Neuronal stem cell (in vitro differentiated cells): Measurements from ENCODE around the gene ZGRF1.

Source experiments
- DNase-seq: peaks from one replicate; pipeline ENCODE4 v3.0.0-alpha.2; 2013; ENCODE audit warnings: low spot score
- H2AFZ ChIP-seq: one replicate; pipeline ENCODE4 v1.6.1; 2013; ENCODE audit warnings: mild to moderate bottlenecking, low read length, inconsistent platforms
- H2AK5ac ChIP-seq: 2 replicates; pipeline ENCODE4 v1.6.1; 2013; ENCODE audit warnings: low read depth, mild to moderate bottlenecking, inconsistent platforms, low read length, moderate library complexity, mixed read lengths
- H2BK120ac ChIP-seq: 2 replicates; pipeline ENCODE4 v1.6.1; 2013; ENCODE audit warnings: low read depth, mild to moderate bottlenecking, inconsistent platforms, low read length, moderate library complexity, mixed read lengths
- H2BK12ac ChIP-seq: one replicate; pipeline ENCODE4 v1.6.1; 2013; ENCODE audit warnings: low read length, inconsistent platforms
- H2BK15ac ChIP-seq: 2 replicates; pipeline ENCODE4 v1.6.1; 2013; ENCODE audit warnings: mild to moderate bottlenecking, low read length, inconsistent platforms, mixed read lengths
- H2BK5ac ChIP-seq: one replicate; pipeline ENCODE4 v1.6.1; 2013; ENCODE audit warnings: inconsistent platforms, mild to moderate bottlenecking, low read length, moderate library complexity
- H3K14ac ChIP-seq: one replicate; pipeline ENCODE4 v1.6.1; 2013; ENCODE audit warnings: low read length, inconsistent platforms
- H3K18ac ChIP-seq: 2 replicates; pipeline ENCODE4 v1.6.1; 2013; ENCODE audit warnings: low read length, inconsistent platforms
- H3K23ac ChIP-seq: 2 replicates; pipeline ENCODE4 v1.6.1; 2013; ENCODE audit warnings: low read depth, mild to moderate bottlenecking, mixed read lengths, low read length, inconsistent platforms; ENCODE audit not compliant: poor library complexity
- H3K27ac ChIP-seq: replicated peaks from 3 replicates; pipeline ENCODE4 v1.5.1; 2013; ENCODE audit warnings: low read length, inconsistent platforms
- H3K27me3 ChIP-seq, 3 experiments: 2 replicates each; pipeline ENCODE4 v1.6.1; 2013; ENCODE audit warnings: low read length in 3 of 3, mild to moderate bottlenecking in 2 of 3, inconsistent platforms in 1 of 3, low read depth in 1 of 3, mixed read lengths in 1 of 3, moderate library complexity in 1 of 3; ENCODE audit not compliant: control insufficient read depth in 3 of 3, insufficient read depth in 3 of 3
- H3K36me3 ChIP-seq, 2 donors: replicated peaks in 1 of 2; 2 replicates each; pipeline ENCODE4 v1.6.1; 2013; ENCODE audit warnings: low read length in 2 of 2; ENCODE audit not compliant: control insufficient read depth in 2 of 2, insufficient read depth in 2 of 2
- H3K4ac ChIP-seq: 2 replicates; pipeline ENCODE4 v1.6.1; 2013; ENCODE audit warnings: inconsistent platforms, mild to moderate bottlenecking, low read length, moderate library complexity
- H3K4me1 ChIP-seq, 2 donors: 1 replicate in 1 of 2; 2 replicates in 1 of 2; pipeline ENCODE4 v1.6.1; 2013; ENCODE audit warnings: low read length in 2 of 2, low read depth in 1 of 2; ENCODE audit not compliant: control insufficient read depth in 2 of 2, insufficient read depth in 1 of 2
- H3K4me2 ChIP-seq: one replicate; pipeline ENCODE4 v1.6.1; 2013; ENCODE audit warnings: mild to moderate bottlenecking, low read length, inconsistent platforms; ENCODE audit not compliant: insufficient read depth, poor library complexity, severe bottlenecking
- H3K4me3 ChIP-seq, 2 donors: 2 replicates each; pipeline ENCODE4 v1.5.1; 2013; ENCODE audit warnings: low read length in 2 of 2, mild to moderate bottlenecking in 2 of 2, inconsistent platforms in 1 of 2, moderate library complexity in 1 of 2
- H3K79me1 ChIP-seq: one replicate; pipeline ENCODE4 v1.6.1; 2013; ENCODE audit warnings: low read depth, mild to moderate bottlenecking, inconsistent platforms, low read length, moderate library complexity
- H3K9ac ChIP-seq: one replicate; pipeline ENCODE4 v1.6.1; 2013; ENCODE audit warnings: mild to moderate bottlenecking, low read depth, low read length, inconsistent platforms; ENCODE audit not compliant: poor library complexity
- H3K9me3 ChIP-seq, 2 donors: replicated peaks in 1 of 2; 2 replicates each; pipeline versions ENCODE3 to v1.6.1; 2013; ENCODE audit warnings: low read length in 2 of 2, mild to moderate bottlenecking in 2 of 2, inconsistent platforms in 1 of 2, low read depth in 1 of 2, mixed read lengths in 1 of 2, moderate library complexity in 1 of 2; ENCODE audit not compliant: control insufficient read depth in 2 of 2, insufficient read depth in 1 of 2
- H4K8ac ChIP-seq: one replicate; pipeline ENCODE4 v1.6.1; 2013; ENCODE audit warnings: low read depth, mild to moderate bottlenecking, inconsistent platforms, low read length, moderate library complexity
- H4K91ac ChIP-seq: one replicate; pipeline ENCODE4 v1.6.1; 2013; ENCODE audit warnings: low read length, low read depth, mild to moderate bottlenecking, inconsistent platforms; ENCODE audit not compliant: poor library complexity
- WGBS, 2 donors: extraction: QIAGEN DNeasy Blood & Tissue Kit; methylation state at CpG; one replicate each; pipeline ENCODE4 v1.1.7; 2013; ENCODE audit warnings: missing lambda C conversion rate in 2 of 2, mixed read lengths in 1 of 2; ENCODE audit not compliant: insufficient read length in 2 of 2, insufficient replicate concordance in 1 of 2; ENCODE audit errors: extremely low coverage in 2 of 2; 5-methylcytosine and 5-hydroxymethylcytosine counted together

ZGRF1 gene

DNA sequence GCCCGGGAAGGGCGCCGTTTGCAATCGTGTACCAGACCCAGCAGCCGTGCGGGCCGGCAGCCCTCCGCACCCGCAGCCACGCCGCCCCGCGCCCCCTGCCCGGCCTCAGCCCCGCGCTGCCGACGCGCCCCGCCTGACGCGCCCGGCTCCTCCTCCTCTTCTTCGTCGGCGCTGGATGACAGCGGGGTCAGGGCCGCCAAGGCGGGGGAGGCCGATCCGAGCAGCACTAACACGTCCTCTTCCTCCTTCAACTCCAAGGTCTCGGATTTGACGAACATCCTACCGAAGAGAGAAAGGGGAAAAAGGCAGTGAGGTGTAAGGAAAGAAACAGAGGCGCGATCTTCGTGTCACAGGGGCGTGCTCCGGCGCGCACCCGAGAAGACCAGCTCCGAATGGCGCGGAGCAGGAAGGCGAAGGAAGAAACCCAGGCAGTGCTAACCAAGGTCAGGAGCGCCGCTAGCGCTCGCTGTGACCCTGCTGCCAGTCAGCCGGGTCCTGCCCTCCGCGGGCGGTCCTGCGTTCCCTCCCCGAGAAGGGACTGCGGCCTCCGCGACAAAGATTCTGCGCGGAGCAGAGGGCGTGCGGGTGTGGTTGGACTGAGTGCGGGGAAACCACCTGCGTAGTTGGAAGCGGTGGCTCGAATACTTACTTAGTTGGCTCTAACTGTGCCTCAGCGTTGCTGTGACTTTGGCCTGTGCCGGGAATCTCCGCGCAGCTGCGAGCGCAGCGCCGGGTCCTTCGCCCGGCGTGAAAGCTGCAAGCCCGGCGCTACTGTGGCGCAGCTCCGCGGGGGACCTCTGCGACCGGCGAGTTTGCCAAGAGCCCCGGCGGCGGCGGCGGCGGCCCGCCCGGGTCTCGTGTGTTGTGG, 121.3 kb downstream of the ZGRF1 start:
- Histone ChIP-seq H2BK120ac (no peak overlapping the region), H3K27me3 (peaks cover 26 to 93% (median 78%) of the 10 kb centered on the region in 3 experiments), H3K4me2 (peak overlapping the region; percentile 100), H3K27ac (no peak overlapping the region), H3K18ac (peak overlapping the region; percentile 88), H3K4ac (no peak overlapping the region), H2BK15ac (peak overlapping the region; percentile 38), H3K9ac (peak overlapping the region; percentile 78), H3K23ac (peak overlapping the region; percentile 87), H2AFZ (peak overlapping the region; percentile 91), H2BK5ac (peak overlapping the region; percentile 29), H3K4me1 (peaks cover 30 to 38% of the 10 kb centered on the region in 2 donors), H4K91ac (no peak overlapping the region), H3K79me1 (no peaks in the 10 kb centered on the region), H2BK12ac (no peak overlapping the region), H3K4me3 (peak overlapping the region; percentile 51 to 78), H3K9me3 (peaks cover 0 to 9% of the 10 kb centered on the region in 2 donors), H3K36me3 (no peaks in the 10 kb centered on the region), H3K14ac (no peak overlapping the region), H2AK5ac (peak overlapping the region; percentile 42), H4K8ac (no peak overlapping the region)
- WGBS, 2 donors, result no CpG with 5 or more reads among the region's 96 CpGs
- DNase-seq, result peak; percentile 42

GRCh38 chr4:112514647-112515197, 122.0 kb downstream of the ZGRF1 start:
- Histone ChIP-seq H2BK5ac (no peak overlapping the region), H3K4me1 (peaks cover 31 to 37% of the 10 kb centered on the region in 2 donors), H3K4me3 (peak overlapping the region; percentile 51 to 78), H3K27me3 (peaks cover 26 to 93% (median 76%) of the 10 kb centered on the region in 3 experiments), H2BK120ac (no peak overlapping the region), H3K18ac (peak overlapping the region; percentile 88), H2AK5ac (no peak overlapping the region), H3K79me1 (no peaks in the 10 kb centered on the region), H4K8ac (no peak overlapping the region), H3K4me2 (peak overlapping the region; percentile 100), H3K9me3 (peaks cover 0 to 9% of the 10 kb centered on the region in 2 donors), H3K9ac (peak overlapping the region; percentile 72), H4K91ac (no peak overlapping the region), H3K14ac (no peak overlapping the region), H3K4ac (no peak overlapping the region), H3K23ac (peak overlapping the region; percentile 87), H3K27ac (no peak overlapping the region), H2BK12ac (no peak overlapping the region), H3K36me3 (no peaks in the 10 kb centered on the region), H2AFZ (peak overlapping the region; percentile 91), H2BK15ac (no peak overlapping the region)
- no CpG with 5 or more reads among the region's 52 CpGs for WGBS, 2 donors
- peak; percentile 39 for DNase-seq

- no peak overlapping the region for H3K14ac ChIP-seq
- peak overlapping the region; percentile 6 for H3K23ac ChIP-seq
- H2BK12ac ChIP-seq, result no peak overlapping the region
- peaks cover 36 to 40% of the 10 kb centered on the region in 2 donors for H3K4me1 ChIP-seq
- no peak for DNase-seq
- no peak overlapping the region for H4K91ac ChIP-seq
- H4K8ac ChIP-seq, result no peak overlapping the region
- peaks cover 26 to 94% (median 80%) of the 10 kb centered on the region in 3 experiments for H3K27me3 ChIP-seq
- H2AFZ ChIP-seq, result peak overlapping the region; percentile 91
- WGBS, 2 donors, result no CpG with 5 or more reads among the region's 15 CpGs
- H3K27ac ChIP-seq, result no peak overlapping the region
- H2BK120ac ChIP-seq, result no peak overlapping the region
- H2BK5ac ChIP-seq, result no peak overlapping the region
- no peak overlapping the region for H2AK5ac ChIP-seq
- H3K36me3 ChIP-seq, result no peaks in the 10 kb centered on the region
- H3K4me2 ChIP-seq, result peak overlapping the region; percentile 100
- H3K79me1 ChIP-seq, result no peaks in the 10 kb centered on the region
- peaks cover 0 to 9% of the 10 kb centered on the region in 2 donors for H3K9me3 ChIP-seq
- no peak overlapping the region for H2BK15ac ChIP-seq
- H3K18ac ChIP-seq, result peak overlapping the region; percentile 84
- no peak overlapping the region for H3K9ac ChIP-seq
- peak overlapping the region; percentile 9 to 51 for H3K4me3 ChIP-seq
- H3K4ac ChIP-seq, result no peak overlapping the region
Measured at GRCh38 chr4:112513971-112514646, 122.6 kb downstream of the ZGRF1 start.

- Histone ChIP-seq H3K79me1 (no peaks in the 10 kb centered on the region), H4K8ac (no peak overlapping the region), H3K27ac (no peak overlapping the region), H3K14ac (no peak overlapping the region), H3K4me3 (no peak overlapping the region), H3K23ac (no peak overlapping the region), H2BK5ac (no peak overlapping the region), H2BK15ac (no peak overlapping the region), H2AK5ac (no peak overlapping the region), H2BK120ac (no peak overlapping the region), H3K4me1 (peaks cover 34 to 37% of the 10 kb centered on the region in 2 donors), H3K4me2 (no peak overlapping the region), H2AFZ (no peak overlapping the region), H3K4ac (no peak overlapping the region), H3K9me3 (peaks cover 0 to 9% of the 10 kb centered on the region in 2 donors), H4K91ac (no peak overlapping the region), H3K9ac (no peak overlapping the region), H3K18ac (no peak overlapping the region), H3K36me3 (no peaks in the 10 kb centered on the region), H3K27me3 (peaks cover 28 to 90% (median 73%) of the 10 kb centered on the region in 3 experiments), H2BK12ac (no peak overlapping the region)
- no peak for DNase-seq
- WGBS, 2 donors, result no CpG with 5 or more reads among the region's 4 CpGs
Measured at GRCh38 chr4:112511803-112512118, 124.9 kb downstream of the ZGRF1 start.
